ENCODE results near the gene WHAMM. TPM values are rescaled to one million over a fixed set of nuclear protein-coding genes. Genes with fewer than 3 reads are reported as not detected.

The WHAMM gene
- total RNA-seq, 2 donors from 2014 or later = 3.7 to 4.4 TPM

DNA sequence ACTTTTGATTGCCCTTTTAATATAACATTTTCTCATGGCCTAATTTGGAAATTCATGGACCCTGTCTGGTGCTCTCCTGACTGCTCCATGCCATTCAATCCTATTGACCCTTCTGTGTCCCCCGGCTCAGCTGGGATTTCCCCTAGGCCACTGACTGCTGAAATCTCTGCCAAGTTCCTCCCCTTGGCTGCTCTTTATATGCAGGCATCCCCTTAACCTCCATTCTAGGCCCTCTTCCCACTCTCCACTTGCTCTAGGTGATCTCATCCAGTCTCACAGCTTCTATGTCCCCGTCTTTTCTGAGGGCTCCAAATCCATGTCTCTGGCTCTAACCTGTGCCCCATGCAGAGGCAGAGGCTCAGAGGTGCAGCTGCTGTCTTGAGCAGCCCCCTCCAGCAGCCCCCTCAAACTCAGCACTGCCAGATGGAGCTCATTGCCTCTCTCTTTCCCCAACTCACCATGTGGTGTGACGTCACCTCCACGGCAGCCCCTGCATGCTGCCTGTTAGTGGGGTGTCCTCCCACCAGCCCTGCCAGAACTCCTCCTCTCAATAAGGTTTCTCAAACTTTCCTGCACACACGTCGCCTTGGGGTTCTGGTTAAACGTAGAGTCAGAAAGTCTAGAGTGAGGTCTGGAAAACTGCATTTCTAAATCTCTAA, 10.1 kb upstream of the WHAMM start:
- Histone ChIP-seq H3K27ac (ENCODE audit: low read depth, low read length) (no peak overlapping the region), H3K4me1 (ENCODE audit: control insufficient read depth, insufficient read depth, low read length) (no peaks in the 10 kb centered on the region), H3K4me3 (ENCODE audit: low read length) (no peak overlapping the region), H3K9me3 (ENCODE audit: control insufficient read depth, low read length) (no peaks in the 10 kb centered on the region), H3K27me3 (ENCODE audit: control insufficient read depth, insufficient read depth, low read length, poor library complexity, severe bottlenecking) (peaks cover 50% of the 10 kb centered on the region), H3K36me3 (ENCODE audit: control insufficient read depth, insufficient read depth, low read length) (no peaks in the 10 kb centered on the region), H3K9ac (ENCODE audit: extremely low read depth, low read length, poor library complexity, severe bottlenecking) (no peak overlapping the region)
- Mint-ChIP-seq H3K4me3 (no peak overlapping the region), H3K27me3 (ENCODE audit: insufficient read depth) (peaks cover 58% of the 10 kb centered on the region), H3K9me3 (peaks cover 2% of the 10 kb centered on the region), H3K4me1 (no peaks in the 10 kb centered on the region), H3K27ac (no peak overlapping the region), H3K36me3 (ENCODE audit: low read depth) (no peaks in the 10 kb centered on the region)
- 83 to 88% methylated on average over 2 to 7 of the region's 7 CpGs for WGBS, 2 experiments (ENCODE audit: insufficient coverage in 1 of 2, insufficient read length in 1 of 2)
- TF ChIP-seq, protein P1, sequence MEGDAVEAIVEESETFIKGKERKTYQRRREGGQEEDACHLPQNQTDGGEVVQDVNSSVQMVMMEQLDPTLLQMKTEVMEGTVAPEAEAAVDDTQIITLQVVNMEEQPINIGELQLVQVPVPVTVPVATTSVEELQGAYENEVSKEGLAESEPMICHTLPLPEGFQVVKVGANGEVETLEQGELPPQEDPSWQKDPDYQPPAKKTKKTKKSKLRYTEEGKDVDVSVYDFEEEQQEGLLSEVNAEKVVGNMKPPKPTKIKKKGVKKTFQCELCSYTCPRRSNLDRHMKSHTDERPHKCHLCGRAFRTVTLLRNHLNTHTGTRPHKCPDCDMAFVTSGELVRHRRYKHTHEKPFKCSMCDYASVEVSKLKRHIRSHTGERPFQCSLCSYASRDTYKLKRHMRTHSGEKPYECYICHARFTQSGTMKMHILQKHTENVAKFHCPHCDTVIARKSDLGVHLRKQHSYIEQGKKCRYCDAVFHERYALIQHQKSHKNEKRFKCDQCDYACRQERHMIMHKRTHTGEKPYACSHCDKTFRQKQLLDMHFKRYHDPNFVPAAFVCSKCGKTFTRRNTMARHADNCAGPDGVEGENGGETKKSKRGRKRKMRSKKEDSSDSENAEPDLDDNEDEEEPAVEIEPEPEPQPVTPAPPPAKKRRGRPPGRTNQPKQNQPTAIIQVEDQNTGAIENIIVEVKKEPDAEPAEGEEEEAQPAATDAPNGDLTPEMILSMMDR (conservative IDR thresholded peaks at IDR 0.05) = no peak
- DNase-seq = no peak

DNA sequence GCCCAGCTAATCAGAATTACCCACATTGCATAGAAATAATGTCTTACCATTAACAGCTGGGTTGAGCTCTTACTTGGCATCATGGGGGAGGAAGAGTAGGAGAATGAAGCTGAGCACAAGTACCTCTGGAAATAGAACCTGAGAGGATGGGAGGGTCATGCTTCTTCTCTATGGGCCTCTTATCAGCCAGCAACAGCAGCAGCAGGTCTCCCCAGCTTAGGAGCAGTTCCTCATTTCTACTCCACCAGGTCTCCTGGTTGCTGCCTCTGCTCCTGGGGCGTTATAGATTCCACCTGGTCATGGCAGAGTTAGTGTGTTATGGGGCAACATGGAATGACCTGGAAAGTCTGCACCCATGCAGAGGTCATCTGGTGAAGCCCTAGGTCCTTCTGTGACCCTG, 6.9 kb upstream of the WHAMM start:
- no peaks in the 10 kb centered on the region for H3K9me3 ChIP-seq (ENCODE audit: control insufficient read depth, low read length)
- Mint-ChIP-seq H3K9me3 (no peaks in the 10 kb centered on the region), H3K36me3 (ENCODE audit: low read depth) (no peaks in the 10 kb centered on the region), H3K27me3 (ENCODE audit: insufficient read depth) (peaks cover 57% of the 10 kb centered on the region), H3K4me3 (no peak overlapping the region), H3K4me1 (no peaks in the 10 kb centered on the region), H3K27ac (no peak overlapping the region)
- no peak overlapping the region for H3K9ac ChIP-seq (ENCODE audit: extremely low read depth, low read length, poor library complexity, severe bottlenecking)
- no peak overlapping the region for H3K27ac ChIP-seq (ENCODE audit: low read depth, low read length)
- 53% methylated on average over 1 of the region's 1 CpG; no CpG with 5 or more reads in 1 of the 2 experiments for WGBS, 2 experiments (ENCODE audit: insufficient coverage in 1 of 2, insufficient read length in 1 of 2)
- peaks cover 62% of the 10 kb centered on the region for H3K27me3 ChIP-seq (ENCODE audit: control insufficient read depth, insufficient read depth, low read length, poor library complexity, severe bottlenecking)
- no peak for DNase-seq
- TF ChIP-seq, protein P1 (conservative IDR thresholded peaks at IDR 0.05) = no peak
- no peaks in the 10 kb centered on the region for H3K4me1 ChIP-seq (ENCODE audit: control insufficient read depth, insufficient read depth, low read length)
- no peak overlapping the region for H3K4me3 ChIP-seq (ENCODE audit: low read length)
- H3K36me3 ChIP-seq (ENCODE audit: control insufficient read depth, insufficient read depth, low read length) = no peaks in the 10 kb centered on the region

DNA sequence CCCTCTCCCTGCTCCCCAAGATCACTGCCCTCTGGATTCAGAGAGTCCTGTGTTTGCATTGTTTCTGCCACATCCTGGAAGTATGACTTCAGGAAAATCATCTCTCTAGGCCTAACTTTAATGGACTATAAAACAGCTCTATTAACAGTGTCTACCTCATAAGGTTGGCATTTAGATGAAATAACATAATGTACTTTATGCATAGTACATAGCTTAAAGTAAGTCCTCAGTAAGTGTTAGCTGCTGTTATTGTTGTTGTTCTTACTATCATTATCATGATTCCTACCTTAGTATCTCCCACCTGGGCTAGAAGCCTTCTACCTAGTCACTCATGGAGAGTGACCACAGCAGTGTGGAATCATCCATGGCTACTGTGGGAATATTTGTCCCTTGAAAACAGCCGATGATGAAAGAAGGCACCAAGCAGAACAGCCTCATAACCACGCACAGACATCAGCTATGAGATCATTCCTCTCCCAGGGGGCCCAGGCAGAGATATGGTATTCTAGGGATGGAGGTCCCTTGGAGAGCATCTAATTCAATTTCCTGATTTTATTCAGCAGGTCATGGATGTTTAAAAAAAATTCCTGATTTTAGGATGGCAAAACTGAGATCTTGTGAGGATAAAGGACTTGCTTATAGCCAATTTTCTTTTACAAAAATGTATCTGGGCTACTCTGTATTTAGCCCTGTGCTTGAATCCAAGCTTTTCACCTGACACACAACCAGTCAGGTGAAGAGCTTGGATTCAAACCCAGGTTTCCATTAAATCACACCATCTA, 5.4 kb upstream of the WHAMM start:
- TF ChIP-seq, protein P1 (conservative IDR thresholded peaks at IDR 0.05) = no peak
- H3K36me3 Mint-ChIP-seq (ENCODE audit: low read depth) = no peaks in the 10 kb centered on the region
- H3K4me3 Mint-ChIP-seq = no peak overlapping the region
- no peak for DNase-seq
- H3K4me1 ChIP-seq (ENCODE audit: control insufficient read depth, insufficient read depth, low read length) = no peaks in the 10 kb centered on the region
- H3K27ac ChIP-seq (ENCODE audit: low read depth, low read length) = no peak overlapping the region
- 80 to 89% methylated on average over 1 to 2 of the region's 2 CpGs for WGBS, 2 experiments (ENCODE audit: insufficient coverage in 1 of 2, insufficient read length in 1 of 2)
- H3K9me3 Mint-ChIP-seq = no peaks in the 10 kb centered on the region
- H3K9ac ChIP-seq (ENCODE audit: extremely low read depth, low read length, poor library complexity, severe bottlenecking) = no peak overlapping the region
- H3K9me3 ChIP-seq (ENCODE audit: control insufficient read depth, low read length) = no peaks in the 10 kb centered on the region
- H3K36me3 ChIP-seq (ENCODE audit: control insufficient read depth, insufficient read depth, low read length) = no peaks in the 10 kb centered on the region
- H3K27me3 Mint-ChIP-seq (ENCODE audit: insufficient read depth) = peaks cover 53% of the 10 kb centered on the region
- no peak overlapping the region for H3K4me3 ChIP-seq (ENCODE audit: low read length)
- peaks cover 58% of the 10 kb centered on the region for H3K27me3 ChIP-seq (ENCODE audit: control insufficient read depth, insufficient read depth, low read length, poor library complexity, severe bottlenecking)
- H3K27ac Mint-ChIP-seq = no peak overlapping the region
- no peaks in the 10 kb centered on the region for H3K4me1 Mint-ChIP-seq
